H1 (cell line): ENCODE results near the gene MAB21L3. TPM values are rescaled to one million over a fixed set of nuclear protein-coding genes. Genes with fewer than 3 reads are reported as not detected.

Experiments
- CTCF ChIA-PET: fragments of 300-600 bp; sonication (Branson Sonifier 250); formaldehyde crosslinking; loops from one replicate; lab custom pipeline; 2021; ENCODE audit not compliant: partially characterized antibody; lab: Charles Lee
- POLR2A ChIA-PET: fragments of 300-600 bp; sonication (Branson Sonifier 250); formaldehyde crosslinking; loops from one replicate; lab custom pipeline; 2021; ENCODE audit warnings: inconsistent platforms; ENCODE audit not compliant: partially characterized antibody; lab: Charles Lee
- DNase-seq, 2 experiments: peaks; one replicate each; pipeline versions ENCODE4 v3.0.0 to v3.0.0-alpha.2; 2010 to 2022; ENCODE audit warnings: low spot score in 2 of 2, low read depth in 1 of 2, mixed read lengths in 1 of 2
- FAIRE-seq: peaks from 2 replicates; lab custom pipeline; 2011; peaks lifted over from hg19 to GRCh38; lab: Jason Lieb, UNC
- H2AFZ ChIP-seq: 2 replicates; pipeline ENCODE4 v1.8.1; 2012; ENCODE audit warnings: low read length, inconsistent platforms
- H2AK5ac ChIP-seq: 2 replicates; pipeline ENCODE4 v1.6.1; 2013; ENCODE audit warnings: low read depth, low read length
- H2BK120ac ChIP-seq: replicated peaks from 2 replicates; pipeline ENCODE3; 2013; ENCODE audit warnings: low read depth, low read length, inconsistent platforms
- H2BK12ac ChIP-seq: 2 replicates; pipeline ENCODE4 v1.6.1; 2013; ENCODE audit warnings: low read depth, low read length
- H2BK15ac ChIP-seq: 2 replicates; pipeline ENCODE4 v1.6.1; 2013; ENCODE audit warnings: low read length
- H2BK20ac ChIP-seq: 2 replicates; pipeline ENCODE4 v1.6.1; 2013; ENCODE audit warnings: low read length
- H2BK5ac ChIP-seq: 2 replicates; pipeline ENCODE4 v1.6.1; 2013; ENCODE audit warnings: low read depth, low read length
- H3K14ac ChIP-seq: 2 replicates; pipeline ENCODE4 v1.6.1; 2013; ENCODE audit warnings: inconsistent platforms; ENCODE audit not compliant: insufficient read length
- H3K18ac ChIP-seq: 2 replicates; pipeline ENCODE4 v1.6.1; 2013; ENCODE audit warnings: low read length; ENCODE audit errors: extremely low read depth
- H3K23ac ChIP-seq: 2 replicates; pipeline ENCODE4 v1.6.1; 2013; ENCODE audit warnings: inconsistent platforms; ENCODE audit not compliant: insufficient read length
- H3K23me2 ChIP-seq: 2 replicates; pipeline ENCODE4 v1.6.1; 2013; ENCODE audit warnings: low read depth, low read length
- H3K27ac ChIP-seq: 2 replicates; pipeline ENCODE4 v1.6.1; 2011; ENCODE audit warnings: low read depth, low read length, inconsistent platforms
- H3K27me3 ChIP-seq, 4 experiments: replicated peaks in 1 of 4; 1 replicate in 1 of 4; 2 replicates in 3 of 4; pipeline versions ENCODE4 v1.6.1 to v1.8.1; 2011 to 2013; ENCODE audit warnings: low read length in 3 of 4, mild to moderate bottlenecking in 3 of 4, inconsistent platforms in 2 of 4, mixed read lengths in 2 of 4, moderate library complexity in 1 of 4; ENCODE audit not compliant: control insufficient read depth in 3 of 4, insufficient read depth in 3 of 4; ENCODE audit errors: extremely low read depth in 1 of 4
- H3K36me3 ChIP-seq, 4 experiments: 2 replicates each; pipeline versions ENCODE4 v1.6.1 to v1.8.1; 2011 to 2013; ENCODE audit warnings: mild to moderate bottlenecking in 4 of 4, low read length in 3 of 4, moderate library complexity in 2 of 4, control low read depth in 1 of 4, inconsistent platforms in 1 of 4; ENCODE audit not compliant: insufficient read depth in 4 of 4, control insufficient read depth in 2 of 4
- H3K4ac ChIP-seq: replicated peaks from 2 replicates; pipeline ENCODE3; 2013; ENCODE audit warnings: low read length, low read depth, mixed read lengths, inconsistent platforms; ENCODE audit not compliant: insufficient read length
- H3K4me1 ChIP-seq, 4 experiments: replicated peaks in 1 of 4; 1 replicate in 1 of 4; 2 replicates in 3 of 4; pipeline versions ENCODE4 v1.6.1 to v1.8.1; 2011 to 2013; ENCODE audit warnings: low read length in 3 of 4, inconsistent platforms in 2 of 4, mixed read lengths in 1 of 4; ENCODE audit not compliant: insufficient read depth in 4 of 4, control insufficient read depth in 3 of 4
- H3K4me2 ChIP-seq, 2 experiments: 2 replicates each; pipeline versions ENCODE4 v1.6.1 to v1.8.1; 2011 to 2013; ENCODE audit warnings: low read depth in 2 of 2, low read length in 2 of 2, control low read depth in 1 of 2, inconsistent platforms in 1 of 2, mild to moderate bottlenecking in 1 of 2; ENCODE audit not compliant: insufficient read depth in 1 of 2
- H3K4me3 ChIP-seq, 4 experiments: fragments of 200-600, 300-600 bp in 1 of 4; sonication (generic), shearing (Covaris generic), sonication (Bioruptor Twin) in 1 of 4; 2 replicates each; pipeline versions ENCODE4 v1.5.1 to v1.8.1; 2011 to 2016; ENCODE audit warnings: low read length in 4 of 4, low read depth in 3 of 4, control low read depth in 2 of 4, inconsistent platforms in 2 of 4, mild to moderate bottlenecking in 2 of 4, mixed read lengths in 1 of 4, moderate library complexity in 1 of 4; ENCODE audit not compliant: insufficient read depth in 2 of 4; ENCODE audit errors: extremely low read depth in 1 of 4
- H3K56ac ChIP-seq: replicated peaks from 2 replicates; pipeline ENCODE3; 2013; ENCODE audit warnings: low read depth, mild to moderate bottlenecking, mixed read lengths, low read length, inconsistent platforms; ENCODE audit not compliant: insufficient read length
- H3K79me1 ChIP-seq: 2 replicates; pipeline ENCODE4 v1.6.1; 2013; ENCODE audit warnings: low read depth, low read length, control low read depth
- H3K79me2 ChIP-seq, 2 experiments: 2 replicates each; pipeline versions ENCODE4 v1.6.1 to v1.8.1; 2012 to 2013; ENCODE audit warnings: low read length in 2 of 2, mild to moderate bottlenecking in 2 of 2, inconsistent platforms in 1 of 2; ENCODE audit not compliant: insufficient read depth in 2 of 2, control insufficient read depth in 1 of 2
- H3K9ac ChIP-seq, 4 experiments: replicated peaks in 1 of 4; 1 replicate in 1 of 4; 2 replicates in 3 of 4; pipeline versions ENCODE4 v1.6.1 to v1.8.1; 2011 to 2013; ENCODE audit warnings: low read depth in 3 of 4, low read length in 3 of 4, control low read depth in 2 of 4, mild to moderate bottlenecking in 2 of 4, moderate library complexity in 2 of 4, inconsistent platforms in 1 of 4; ENCODE audit errors: extremely low read depth in 1 of 4
- H3K9me3 ChIP-seq, 2 experiments: 2 replicates each; pipeline versions ENCODE4 v1.6.1 to v1.8.1; 2012 to 2013; ENCODE audit warnings: mild to moderate bottlenecking in 2 of 2, moderate library complexity in 2 of 2, control low read depth in 1 of 2, inconsistent platforms in 1 of 2, low read depth in 1 of 2, low read length in 1 of 2, mixed read lengths in 1 of 2; ENCODE audit not compliant: insufficient read depth in 2 of 2
- H4K20me1 ChIP-seq, 2 experiments: replicated peaks in 1 of 2; 2 replicates each; pipeline versions ENCODE3 to v1.8.1; 2011 to 2013; ENCODE audit warnings: inconsistent platforms in 2 of 2, low read length in 2 of 2, mild to moderate bottlenecking in 1 of 2; ENCODE audit not compliant: insufficient read depth in 2 of 2, control insufficient read depth in 1 of 2
- H4K5ac ChIP-seq: 2 replicates; pipeline ENCODE4 v1.6.1; 2013; ENCODE audit warnings: low read length, low read depth, mixed read lengths, inconsistent platforms; ENCODE audit not compliant: insufficient read length
- H4K8ac ChIP-seq: 2 replicates; pipeline ENCODE4 v1.8.0; 2013; ENCODE audit warnings: mild to moderate bottlenecking, moderate library complexity, low read length, inconsistent platforms; ENCODE audit not compliant: insufficient read depth; ENCODE audit errors: extremely low read depth
- H4K91ac ChIP-seq: replicated peaks from 2 replicates; pipeline ENCODE3; 2013; ENCODE audit warnings: low read length, mixed read lengths, inconsistent platforms; ENCODE audit not compliant: insufficient read length
- SAP30 ChIP-seq: fragments of 300-600 bp; sonication (generic); IDR thresholded peaks from 2 replicates; pipeline ENCODE4 v1.7.1; 2012; ENCODE audit warnings: low read length, moderate library complexity, mild to moderate bottlenecking, inconsistent platforms; ENCODE audit not compliant: insufficient read depth, insufficient replicate concordance
- TEAD4 ChIP-seq: IDR thresholded peaks from 2 replicates; pipeline ENCODE4 v1.6.1; 2012; ENCODE audit warnings: low read depth, low read length, inconsistent platforms, mixed read lengths
- polyA plus RNA-seq, 7 experiments: library from polyadenylated mRNA; depleted of rRNA in 3 of 7; stranded (reverse) in 5 of 7; unstranded in 2 of 7; fragments of >200 nt in 5 of 7; fragments of 200-250 nt in 2 of 7; gene quantifications; 1 replicate in 5 of 7; 2 replicates in 1 of 7; 4 replicates in 1 of 7; pipeline versions ENCODE4 v1.2.1 to v1.2.3, GENCODE V29; 2011 to 2013; ENCODE audit warnings: missing spikeins in 2 of 7, mixed read lengths in 2 of 7
- total RNA-seq: library from RNA; stranded (reverse); fragmentation: NEBNext Ultra II Directional; extraction: Animal tissue kit (Norgen Biotek cat#: 25700); gene quantifications from 2 replicates; pipeline ENCODE4 v1.2.1, GENCODE V29; 2021

The MAB21L3 gene
- total and polyA plus RNA-seq, 2 of the 8 experiments (the other 6 are each of a cell fraction or from before 2014, with no cell fraction given): not detected

DNA sequence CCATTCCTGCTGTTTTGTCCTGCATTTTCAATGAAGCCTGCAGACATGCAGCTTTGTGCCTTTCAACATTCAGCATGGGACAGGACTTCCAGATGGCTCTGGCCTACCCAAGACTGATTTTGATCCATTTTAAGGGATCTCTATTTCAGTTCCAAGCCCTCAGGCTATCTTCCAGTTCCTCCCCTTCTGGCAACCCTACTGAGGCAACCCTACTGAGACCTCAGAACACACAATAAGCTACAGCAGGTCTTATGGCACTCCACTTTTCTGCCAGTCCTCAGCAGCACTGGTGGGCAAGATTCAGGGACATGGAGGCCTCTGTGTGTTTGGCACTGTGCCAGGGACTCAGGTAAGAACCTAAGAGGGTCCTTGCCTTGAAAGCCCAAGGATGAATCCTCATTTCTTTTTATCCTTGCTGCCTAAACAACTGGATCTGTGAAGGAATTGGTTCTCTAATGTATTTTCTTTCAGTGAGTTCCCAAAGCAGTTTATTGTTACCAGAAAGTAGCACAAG is 50.7 kb downstream of the MAB21L3 start:
- CTCF ChIA-PET: interaction anchor here (2.2 to 2.3 kb wide), 2 partner anchors 10 to 15 kb away, joined by 4 to 5 read pairs; no protein-coding TSS in a partner anchor
- H3K79me2 ChIP-seq: no peaks in the 10 kb centered on the region

More for the DNA sequence above, 50.7 kb downstream of the MAB21L3 start:
- no peaks in the 10 kb centered on the region; the same call in 1 of the 2 replicates for H3K79me1 ChIP-seq
- no peak overlapping the region for H3K4me3 ChIP-seq
- H3K14ac ChIP-seq: no peak overlapping the region
- H3K23me2 ChIP-seq: no peaks in the 10 kb centered on the region
- no peak overlapping the region for H2BK15ac ChIP-seq
- no peak overlapping the region for H2BK20ac ChIP-seq
- TF ChIP-seq TEAD4 (no peak), SAP30 (no peak)
- H4K5ac ChIP-seq: no peak overlapping the region
- POLR2A ChIA-PET: interaction anchor here (1.7 kb wide), 1 partner anchor 8 kb away, joined by 3 read pairs; no protein-coding TSS in a partner anchor
- H2AFZ ChIP-seq: no peak overlapping the region
- H2BK5ac ChIP-seq: no peak overlapping the region
- no peak overlapping the region for H3K4ac ChIP-seq
- no peaks in the 10 kb centered on the region for H3K36me3 ChIP-seq
- no peak overlapping the region for H3K56ac ChIP-seq
- peaks cover 0 to 2% (median 0%) of the 10 kb centered on the region in 4 experiments; a peak in 3 of 7 replicates for H3K27me3 ChIP-seq
- H3K4me1 ChIP-seq: peaks cover 0 to 3% (median under 1%) of the 10 kb centered on the region in 4 experiments; a peak in 4 of 7 replicates
- H3K4me2 ChIP-seq: no peak overlapping the region
- no peak overlapping the region for H2BK120ac ChIP-seq
- no peaks in the 10 kb centered on the region for H3K9me3 ChIP-seq
- H3K9ac ChIP-seq: no peak overlapping the region
- no peak overlapping the region for H2AK5ac ChIP-seq
- no peak overlapping the region for H4K91ac ChIP-seq
- no peak overlapping the region for H3K23ac ChIP-seq
- no peak overlapping the region for H2BK12ac ChIP-seq
- DNase-seq (no peak), FAIRE-seq (no peak)
- H4K8ac ChIP-seq: no peak overlapping the region
- H3K18ac ChIP-seq: no peak overlapping the region
- no peak overlapping the region for H3K27ac ChIP-seq
- no peaks in the 10 kb centered on the region for H4K20me1 ChIP-seq
